A673 (cell line): Measurements from ENCODE around the gene LIMK1.

Source experiments
- CTCF ChIP-seq: fragments of 300-800, 200-600 bp; sonication (generic); conservative IDR thresholded peaks from 2 replicates; pipeline ENCODE4 v1.5.1; 2017; ENCODE audit warnings: low read depth, mild to moderate bottlenecking, antibody characterized with exemption, low read length, moderate library complexity, mixed read lengths
- EZH2 ChIP-seq: fragments of 200-600 bp; sonication (generic); IDR thresholded peaks from 2 replicates; pipeline ENCODE4 v1.6.1; 2017; ENCODE audit warnings: borderline replicate concordance, low read depth, mild to moderate bottlenecking, mixed read lengths, antibody characterized with exemption, low read length; ENCODE audit not compliant: poor library complexity, severe bottlenecking

- TF ChIP-seq CTCF = no peak
- no peak for TF ChIP-seq EZH2
Observed at GRCh38 chr7:74057987-74058386, 25.6 kb upstream of the LIMK1 start.
